Suprapubic skin (tissue), 4 donors: ENCODE measurements around the gene CCDC9. TPM values are rescaled to one million over a fixed set of nuclear protein-coding genes. Genes with fewer than 3 reads are reported as not detected.

ENCODE experiments used
- DNase-seq, 2 donors: peaks; one replicate each; pipeline ENCODE4 v3.0.0-alpha.2; 2019; ENCODE audit warnings: low spot score in 2 of 2
- H3K27ac ChIP-seq: fragments of 200-600 bp; sonication (generic); one replicate; pipeline ENCODE4 v1.5.1; 2019
- H3K27me3 ChIP-seq: fragments of 200-600 bp; sonication (generic); one replicate; pipeline ENCODE4 v1.5.1; 2019
- H3K36me3 ChIP-seq: fragments of 200-600 bp; sonication (generic); one replicate; pipeline ENCODE4 v1.5.1; 2019
- H3K4me1 ChIP-seq: fragments of 200-600 bp; sonication (generic); one replicate; pipeline ENCODE4 v1.5.1; 2019
- H3K4me3 ChIP-seq: fragments of 200-600 bp; sonication (generic); one replicate; pipeline ENCODE4 v1.5.1; 2019; ENCODE audit warnings: mild to moderate bottlenecking
- H3K9me3 ChIP-seq: fragments of 200-600 bp; sonication (generic); one replicate; pipeline ENCODE4 v1.5.1; 2019
- EP300 ChIP-seq: sonication (generic); formaldehyde crosslinking; IDR thresholded peaks from one replicate; pipeline ENCODE4 v1.6.1; 2017; ENCODE audit warnings: antibody characterized with exemption
- POLR2A ChIP-seq, 2 donors: fragments of 450-650 bp; IDR thresholded peaks; one replicate each; pipeline ENCODE4 v1.6.1; 2017; ENCODE audit warnings: antibody characterized with exemption in 2 of 2, mild to moderate bottlenecking in 2 of 2, moderate library complexity in 2 of 2
- POLR2AphosphoS5 ChIP-seq, 3 donors: sonication (generic); formaldehyde crosslinking; IDR thresholded peaks; one replicate each; pipeline ENCODE4 v1.6.1; 2017; ENCODE audit warnings: antibody characterized with exemption in 3 of 3
- WGBS: methylation state at CpG from one replicate; pipeline ENCODE4 v1.1.5; 2018; 5-methylcytosine and 5-hydroxymethylcytosine counted together
- total RNA-seq, 4 donors: library from RNA; depleted of rRNA; stranded (reverse); fragments of >200 nt; gene quantifications; one replicate each; pipeline ENCODE4 v1.1.0, GENCODE V29; 2016
- TF ChIP-seq, protein P1 (sequence below), 2 donors: fragments of 200-600 bp in 1 of 2; fragments of 450-650 bp in 1 of 2; sonication (generic) in 1 of 2; IDR thresholded peaks; one replicate each; pipeline ENCODE4 v1.5.1; 2016 to 2019; ENCODE audit warnings: antibody characterized with exemption in 2 of 2, mild to moderate bottlenecking in 1 of 2, moderate library complexity in 1 of 2

Gene CCDC9
- total RNA-seq, 4 donors from 2014 or later: 24.6 to 33.2 (median 27.4) TPM

DNA sequence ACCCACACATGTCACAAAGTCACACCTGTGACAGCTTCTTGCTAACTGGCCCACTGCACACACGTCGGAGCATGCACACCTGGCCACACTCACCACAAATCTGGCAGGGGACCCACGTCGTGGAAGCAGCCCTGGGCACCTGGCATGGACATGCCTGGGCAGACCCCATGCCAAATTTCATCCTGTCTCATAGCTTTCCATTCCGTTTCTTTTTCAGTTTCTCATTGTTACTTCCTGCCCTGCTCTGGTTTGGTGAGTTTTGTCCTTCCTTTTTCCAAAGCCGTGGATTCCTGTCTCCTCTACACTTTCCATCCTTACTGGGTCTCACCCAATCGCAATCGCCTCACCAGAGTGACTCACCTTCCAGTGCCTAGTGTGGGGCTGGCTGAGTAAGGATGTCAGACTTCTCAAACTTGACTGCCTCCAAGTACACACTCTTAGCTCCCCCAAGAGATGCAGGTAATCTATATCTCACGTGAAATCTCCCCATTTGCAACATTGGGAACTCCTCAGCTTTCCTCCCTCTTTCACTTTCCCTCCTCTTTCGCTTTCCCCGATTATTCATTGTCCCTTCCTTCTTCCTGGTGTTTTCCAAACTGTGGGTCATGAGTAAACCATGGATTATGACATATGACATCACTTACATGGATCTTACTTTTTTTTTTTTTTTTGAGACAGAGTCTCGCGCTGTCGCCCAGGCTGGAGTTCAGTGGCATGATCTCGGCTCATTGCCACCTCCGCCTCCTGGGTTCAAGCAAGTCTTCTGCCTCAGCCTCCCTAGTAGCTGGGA is 23.7 kb upstream of the CCDC9 start:
- TF ChIP-seq, protein P1, sequence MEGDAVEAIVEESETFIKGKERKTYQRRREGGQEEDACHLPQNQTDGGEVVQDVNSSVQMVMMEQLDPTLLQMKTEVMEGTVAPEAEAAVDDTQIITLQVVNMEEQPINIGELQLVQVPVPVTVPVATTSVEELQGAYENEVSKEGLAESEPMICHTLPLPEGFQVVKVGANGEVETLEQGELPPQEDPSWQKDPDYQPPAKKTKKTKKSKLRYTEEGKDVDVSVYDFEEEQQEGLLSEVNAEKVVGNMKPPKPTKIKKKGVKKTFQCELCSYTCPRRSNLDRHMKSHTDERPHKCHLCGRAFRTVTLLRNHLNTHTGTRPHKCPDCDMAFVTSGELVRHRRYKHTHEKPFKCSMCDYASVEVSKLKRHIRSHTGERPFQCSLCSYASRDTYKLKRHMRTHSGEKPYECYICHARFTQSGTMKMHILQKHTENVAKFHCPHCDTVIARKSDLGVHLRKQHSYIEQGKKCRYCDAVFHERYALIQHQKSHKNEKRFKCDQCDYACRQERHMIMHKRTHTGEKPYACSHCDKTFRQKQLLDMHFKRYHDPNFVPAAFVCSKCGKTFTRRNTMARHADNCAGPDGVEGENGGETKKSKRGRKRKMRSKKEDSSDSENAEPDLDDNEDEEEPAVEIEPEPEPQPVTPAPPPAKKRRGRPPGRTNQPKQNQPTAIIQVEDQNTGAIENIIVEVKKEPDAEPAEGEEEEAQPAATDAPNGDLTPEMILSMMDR (IDR thresholded peaks at IDR 0.05): no peak
- no peak for TF ChIP-seq POLR2A (IDR thresholded peaks at IDR 0.05)
- no peak for TF ChIP-seq POLR2AphosphoS5 (IDR thresholded peaks at IDR 0.05)
- TF ChIP-seq EP300: no peak
- no peaks in the 10 kb centered on the region for H3K27me3 ChIP-seq
- H3K9me3 ChIP-seq: no peaks in the 10 kb centered on the region
- peak overlapping the region; percentile 93 for H3K4me3 ChIP-seq
- H3K36me3 ChIP-seq: no peaks in the 10 kb centered on the region
- no peak for DNase-seq
- H3K27ac ChIP-seq: peak overlapping the region; percentile 96
- 18% methylated on average over 16 of the region's 16 CpGs for WGBS
- peaks cover 45% of the 10 kb centered on the region for H3K4me1 ChIP-seq

DNA sequence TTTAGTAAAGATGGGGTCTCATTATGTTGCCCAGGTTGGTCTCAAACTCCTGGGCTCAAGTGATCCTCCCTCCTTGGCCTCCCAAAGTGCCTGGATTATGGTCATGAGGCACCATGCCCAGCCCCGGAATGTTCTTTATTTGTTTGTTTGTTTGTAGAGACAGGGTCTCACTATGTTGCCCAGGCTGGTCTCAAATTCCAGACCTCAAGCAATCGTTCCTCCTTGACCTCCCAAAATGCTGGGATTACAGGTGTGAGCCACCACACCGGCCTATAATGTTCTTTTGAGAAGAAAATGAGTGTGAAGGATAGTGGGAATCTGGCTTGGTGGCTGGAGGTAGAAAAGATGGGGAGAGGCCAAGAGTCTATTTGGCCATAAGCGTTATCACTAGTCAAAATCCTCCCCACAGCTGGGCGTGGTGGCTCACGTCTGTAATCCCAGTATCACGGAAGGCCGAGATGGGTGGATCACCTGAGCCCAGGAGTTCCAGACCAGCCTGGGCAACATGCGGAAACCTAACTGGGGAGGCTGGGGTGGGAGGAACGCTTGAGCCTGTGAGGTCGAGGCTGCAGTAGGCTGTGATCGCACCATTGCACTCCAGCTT is 20.2 kb upstream of the CCDC9 start:
- H3K27me3 ChIP-seq: peaks cover 5% of the 10 kb centered on the region
- H3K27ac ChIP-seq: no peak overlapping the region
- WGBS: 86% methylated on average over 12 of the region's 12 CpGs
- H3K36me3 ChIP-seq: no peaks in the 10 kb centered on the region
- H3K4me1 ChIP-seq: peaks cover 40% of the 10 kb centered on the region
- H3K4me3 ChIP-seq: no peak overlapping the region
- TF ChIP-seq POLR2AphosphoS5 (IDR thresholded peaks at IDR 0.05): no peak
- no peak for TF ChIP-seq POLR2A (IDR thresholded peaks at IDR 0.05)
- no peaks in the 10 kb centered on the region for H3K9me3 ChIP-seq
- DNase-seq: no peak

DNA sequence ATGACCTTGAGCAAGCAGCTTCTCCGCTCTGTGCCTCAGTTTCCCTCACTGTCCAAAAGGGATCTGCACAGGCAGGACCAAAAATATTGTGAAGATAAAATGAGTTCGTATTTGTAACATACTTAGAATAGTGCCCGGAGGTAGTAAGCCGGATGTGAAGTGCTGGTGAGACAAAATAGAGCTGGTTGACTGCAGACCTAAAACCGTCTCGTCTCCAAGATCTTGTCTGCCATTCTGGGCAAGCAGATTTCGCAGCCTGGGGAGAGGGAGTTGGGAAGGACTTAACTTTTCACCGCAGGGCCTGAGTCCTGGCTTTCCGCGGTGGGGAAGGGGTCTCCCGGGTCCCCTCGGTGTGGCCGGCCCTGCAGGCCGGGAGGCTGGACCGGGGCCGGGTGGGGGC is 17.2 kb upstream of the CCDC9 start:
- no peaks in the 10 kb centered on the region for H3K36me3 ChIP-seq
- H3K9me3 ChIP-seq: no peaks in the 10 kb centered on the region
- peaks cover 5% of the 10 kb centered on the region for H3K27me3 ChIP-seq
- peaks cover 40% of the 10 kb centered on the region for H3K4me1 ChIP-seq
- H3K4me3 ChIP-seq: peak overlapping the region; percentile 41
- H3K27ac ChIP-seq: no peak overlapping the region
- TF ChIP-seq POLR2AphosphoS5 (IDR thresholded peaks at IDR 0.05): no peak
- no peak for TF ChIP-seq POLR2A (IDR thresholded peaks at IDR 0.05)
- no peak for TF ChIP-seq EP300
- TF ChIP-seq, protein P1 (IDR thresholded peaks at IDR 0.05): no peak
- 21% methylated on average over 9 of the region's 16 CpGs for WGBS
- DNase-seq: no peak

DNA sequence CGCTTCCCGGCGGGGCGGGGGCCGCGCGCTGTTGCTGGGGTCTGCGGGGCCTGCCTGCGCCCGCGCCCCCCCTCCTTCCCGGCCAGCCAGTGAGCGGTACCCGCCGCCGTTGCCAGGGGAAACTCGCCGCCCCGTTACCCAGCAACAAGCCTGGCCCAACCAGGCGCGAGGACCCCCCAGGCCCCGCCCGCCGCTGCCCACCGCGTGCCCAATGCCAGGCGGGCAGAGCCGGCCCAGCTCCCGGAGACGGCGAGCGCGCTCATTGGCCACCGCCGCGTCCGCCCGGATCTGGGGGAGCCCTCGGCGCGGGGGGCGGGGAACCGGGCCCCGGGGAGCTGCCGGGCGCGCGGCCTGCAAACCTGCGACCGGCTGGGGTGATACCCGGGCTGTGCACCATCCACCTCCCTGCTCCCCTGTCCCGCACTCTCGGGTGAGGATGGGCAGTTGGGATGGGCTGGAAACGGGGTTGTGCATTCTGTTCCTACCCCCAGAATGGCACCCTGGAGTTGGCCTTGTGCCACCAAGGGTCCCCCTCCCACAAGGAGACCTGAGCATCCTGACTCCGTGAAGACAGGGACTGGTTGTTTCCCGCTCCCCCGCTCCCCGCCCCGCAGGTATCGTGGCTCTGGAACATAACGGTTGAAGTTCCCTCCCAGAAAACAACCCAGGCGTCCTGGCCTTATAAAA is 16.6 kb upstream of the CCDC9 start:
- Histone ChIP-seq H3K9me3 (no peaks in the 10 kb centered on the region), H3K36me3 (no peaks in the 10 kb centered on the region), H3K27ac (no peak overlapping the region), H3K27me3 (peaks cover 5% of the 10 kb centered on the region), H3K4me3 (peak overlapping the region; percentile 41), H3K4me1 (peaks cover 46% of the 10 kb centered on the region)
- 9% methylated on average over 4 of the region's 62 CpGs for WGBS
- TF ChIP-seq, protein P1 (IDR thresholded peaks at IDR 0.05): no peak
- TF ChIP-seq POLR2AphosphoS5 (IDR thresholded peaks at IDR 0.05): no peak
- no peak for DNase-seq

DNA sequence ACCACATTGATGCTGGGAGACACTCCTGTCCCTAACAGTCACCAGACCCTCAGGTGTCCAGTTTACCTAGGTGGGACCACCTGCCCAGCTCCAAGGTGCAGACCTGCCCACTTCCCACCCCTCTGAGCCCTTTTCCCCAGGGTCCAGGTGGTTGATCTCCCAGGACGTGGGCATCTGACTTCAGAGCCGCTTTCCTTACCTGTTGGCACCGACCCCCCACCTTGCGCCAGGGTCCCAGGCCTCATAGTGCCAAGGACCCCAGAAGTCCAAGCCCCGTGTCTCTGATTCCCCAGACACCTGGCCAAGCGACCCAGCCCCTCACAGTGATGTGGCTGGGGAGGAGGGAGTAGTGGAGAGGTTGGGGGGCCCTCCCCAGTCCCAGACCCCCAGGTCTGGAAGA is 15.8 kb upstream of the CCDC9 start:
- no peak overlapping the region for H3K4me3 ChIP-seq
- 48% methylated on average over 6 of the region's 6 CpGs for WGBS
- H3K4me1 ChIP-seq: peaks cover 46% of the 10 kb centered on the region
- TF ChIP-seq POLR2AphosphoS5 (IDR thresholded peaks at IDR 0.05) (no peak), POLR2A (IDR thresholded peaks at IDR 0.05) (no peak), EP300 (no peak)
- TF ChIP-seq, protein P1 (IDR thresholded peaks at IDR 0.05): no peak
- no peak for DNase-seq
- H3K27ac ChIP-seq: no peak overlapping the region
- peaks cover 5% of the 10 kb centered on the region for H3K27me3 ChIP-seq
- H3K9me3 ChIP-seq: no peaks in the 10 kb centered on the region
- no peaks in the 10 kb centered on the region for H3K36me3 ChIP-seq
